Breast epithelium (tissue), 3 donors: ENCODE results near the gene CRTC3.

Experiments
- POLR2A ChIP-seq: fragments of 450-650 bp; IDR thresholded peaks from one replicate; pipeline ENCODE4 v1.6.1; 2016; ENCODE audit warnings: antibody characterized with exemption, mild to moderate bottlenecking, moderate library complexity
- POLR2AphosphoS5 ChIP-seq, 3 donors: sonication (generic); formaldehyde crosslinking; IDR thresholded peaks; one replicate each; pipeline ENCODE4 v1.6.1; 2017; ENCODE audit warnings: antibody characterized with exemption in 3 of 3
- TF ChIP-seq, protein P1 (sequence below), 3 donors: fragments of 450-650 bp; IDR thresholded peaks; one replicate each; pipeline ENCODE4 v1.5.1; 2016 to 2017; ENCODE audit warnings: antibody characterized with exemption in 3 of 3, mild to moderate bottlenecking in 3 of 3, moderate library complexity in 3 of 3

DNA sequence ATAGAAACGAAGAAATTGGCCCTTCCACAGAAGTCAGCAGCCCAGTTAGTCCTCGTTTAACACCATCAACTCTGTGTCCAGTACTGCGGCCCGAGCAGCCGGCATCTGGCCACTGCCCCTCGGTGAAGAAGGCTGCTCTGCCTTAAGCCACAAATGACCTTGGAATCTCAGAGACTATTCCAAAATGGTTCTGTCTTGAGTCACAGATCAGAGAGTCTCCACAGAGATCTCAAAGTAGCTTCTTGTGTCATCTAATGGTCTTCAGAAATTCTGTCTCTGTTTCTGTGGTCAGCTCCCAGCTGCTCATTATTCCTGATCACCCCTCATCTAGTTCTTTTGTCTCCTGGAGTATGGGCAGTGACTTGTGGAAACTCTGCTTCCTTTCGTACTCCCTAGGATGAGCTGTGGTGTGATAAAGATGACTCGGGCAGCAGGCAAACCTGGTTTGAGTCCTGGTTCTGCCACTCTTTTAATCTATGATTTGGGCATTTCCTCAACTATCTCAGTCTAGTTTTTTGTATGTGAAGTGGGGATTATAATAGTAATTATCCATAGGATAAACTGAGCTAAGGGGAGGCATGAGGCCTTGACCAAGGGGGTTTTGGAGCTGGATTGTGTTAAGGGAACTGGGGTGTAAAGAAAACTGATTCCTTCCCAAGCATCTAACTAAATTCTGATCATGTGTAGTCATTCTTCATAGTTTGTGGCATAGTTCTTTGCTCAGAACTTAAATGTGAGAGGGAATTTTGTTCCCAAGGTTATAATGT is 22.6 kb downstream of the CRTC3 start:
- TF ChIP-seq POLR2A (no peak), POLR2AphosphoS5 (IDR thresholded peaks at IDR 0.05) (no peak)
- TF ChIP-seq, protein P1, sequence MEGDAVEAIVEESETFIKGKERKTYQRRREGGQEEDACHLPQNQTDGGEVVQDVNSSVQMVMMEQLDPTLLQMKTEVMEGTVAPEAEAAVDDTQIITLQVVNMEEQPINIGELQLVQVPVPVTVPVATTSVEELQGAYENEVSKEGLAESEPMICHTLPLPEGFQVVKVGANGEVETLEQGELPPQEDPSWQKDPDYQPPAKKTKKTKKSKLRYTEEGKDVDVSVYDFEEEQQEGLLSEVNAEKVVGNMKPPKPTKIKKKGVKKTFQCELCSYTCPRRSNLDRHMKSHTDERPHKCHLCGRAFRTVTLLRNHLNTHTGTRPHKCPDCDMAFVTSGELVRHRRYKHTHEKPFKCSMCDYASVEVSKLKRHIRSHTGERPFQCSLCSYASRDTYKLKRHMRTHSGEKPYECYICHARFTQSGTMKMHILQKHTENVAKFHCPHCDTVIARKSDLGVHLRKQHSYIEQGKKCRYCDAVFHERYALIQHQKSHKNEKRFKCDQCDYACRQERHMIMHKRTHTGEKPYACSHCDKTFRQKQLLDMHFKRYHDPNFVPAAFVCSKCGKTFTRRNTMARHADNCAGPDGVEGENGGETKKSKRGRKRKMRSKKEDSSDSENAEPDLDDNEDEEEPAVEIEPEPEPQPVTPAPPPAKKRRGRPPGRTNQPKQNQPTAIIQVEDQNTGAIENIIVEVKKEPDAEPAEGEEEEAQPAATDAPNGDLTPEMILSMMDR (IDR thresholded peaks at IDR 0.05): no peak
